GM19025 (cell line): ENCODE measurements around the gene ZNF407.

Source experiments
- ATAC-seq: cut with Tn5 transposase; IDR thresholded peaks from one replicate; pipeline ENCODE4 v1.9.1; 2021; ENCODE audit warnings: mild to moderate bottlenecking, low read depth, moderate library complexity; ENCODE audit not compliant: unreplicated experiment

The ZNF407 gene

GRCh38 chr18:75107196-75107930 lies 509.7 kb downstream of the ZNF407 start:
- ATAC-seq = no peak

- no peak for ATAC-seq
Observed at GRCh38 chr18:75107931-75108276, 510.2 kb downstream of the ZNF407 start.

DNA sequence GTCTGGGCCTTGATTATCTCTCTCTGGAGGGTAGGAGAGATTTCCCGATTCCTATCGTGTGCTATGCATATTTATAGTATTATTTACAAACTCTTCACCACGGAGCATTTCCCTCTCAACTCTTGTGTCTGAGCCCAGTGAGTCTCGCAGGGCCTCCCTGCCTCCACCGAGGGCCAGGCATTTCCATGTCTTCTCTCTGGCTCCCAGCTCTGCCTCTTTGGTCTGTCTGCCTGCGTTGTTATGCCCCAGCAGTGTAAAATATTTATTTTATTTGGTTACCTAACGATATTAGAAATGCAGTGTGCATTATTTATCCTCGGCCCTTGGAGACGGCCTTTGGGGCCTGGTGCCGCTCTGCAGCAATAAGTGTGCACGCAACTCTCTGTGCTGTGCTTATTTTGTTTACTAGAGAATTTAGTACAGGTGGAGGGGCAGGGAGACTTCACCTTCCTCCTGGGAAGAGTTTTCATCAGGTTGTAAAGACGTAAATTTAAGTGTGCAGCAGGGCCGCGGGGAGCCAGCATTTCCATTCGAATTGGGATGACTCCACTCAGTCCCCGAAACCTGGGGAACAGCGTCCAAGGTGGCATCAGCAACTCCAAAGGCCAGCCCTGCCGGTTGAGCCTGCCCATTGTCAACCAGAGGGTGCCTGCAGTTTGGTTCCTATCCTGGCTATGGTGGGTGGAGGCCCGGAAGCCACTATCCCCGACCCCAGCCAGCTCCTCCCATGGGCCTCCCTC lies 511.1 kb downstream of the ZNF407 start:
- no peak for ATAC-seq

DNA sequence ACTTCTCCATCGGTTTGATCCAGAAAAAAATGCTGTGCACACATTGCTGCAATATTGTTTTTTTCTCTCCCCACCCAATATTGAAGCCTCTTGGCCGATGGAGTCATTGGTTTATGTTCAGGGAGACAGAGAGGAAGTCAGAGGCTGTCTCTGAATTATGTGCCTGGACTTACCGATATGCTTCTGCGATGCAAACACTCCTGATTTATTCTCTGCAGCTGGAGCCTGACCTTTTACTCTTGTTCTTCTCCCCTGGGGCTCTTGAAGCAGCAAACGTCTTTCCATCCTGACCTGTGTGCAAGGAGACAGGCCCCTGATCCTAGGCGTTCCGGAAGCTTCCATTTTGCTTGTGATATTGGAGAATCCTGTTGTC lies 511.6 kb downstream of the ZNF407 start:
- ATAC-seq = no peak

DNA sequence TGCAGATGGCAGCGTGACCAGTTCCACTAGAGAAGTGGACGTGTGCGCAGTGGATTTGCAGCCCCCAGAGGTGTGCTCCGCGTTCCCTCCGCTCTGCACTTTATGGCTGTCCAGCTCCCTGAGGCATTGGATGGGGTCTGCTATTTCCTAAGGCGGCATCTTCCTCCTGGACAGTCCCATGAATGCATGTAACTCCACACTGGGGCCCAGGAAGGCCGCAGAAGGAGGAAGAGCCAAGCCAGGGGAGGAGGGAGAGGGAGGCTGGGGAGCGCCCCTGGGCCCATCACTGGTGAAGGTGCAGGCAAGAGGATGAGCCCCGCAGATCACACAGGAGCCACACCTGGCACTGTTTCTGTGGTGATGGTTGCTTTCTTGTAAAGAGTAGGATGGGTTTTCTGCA lies 512.1 kb downstream of the ZNF407 start:
- ATAC-seq = no peak

DNA sequence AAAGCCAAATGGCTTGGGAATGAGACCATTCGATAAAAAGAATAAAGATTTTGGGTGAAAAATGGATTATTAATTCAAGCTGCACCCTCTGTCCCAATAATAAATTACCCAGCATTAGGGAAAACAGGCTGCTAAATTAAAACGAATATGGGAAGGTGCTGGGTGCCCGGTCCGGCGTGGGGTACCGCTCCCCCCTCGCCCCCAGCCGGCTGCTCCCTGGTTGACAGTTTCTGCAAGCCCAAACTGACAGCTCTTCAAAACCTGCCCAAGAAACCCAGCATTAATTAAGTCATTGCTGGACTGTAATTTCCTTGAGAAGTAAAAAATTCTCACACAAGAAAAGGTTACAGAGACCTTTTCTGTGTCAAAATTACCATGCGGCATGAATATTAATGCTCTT lies 512.6 kb downstream of the ZNF407 start:
- no peak for ATAC-seq

DNA sequence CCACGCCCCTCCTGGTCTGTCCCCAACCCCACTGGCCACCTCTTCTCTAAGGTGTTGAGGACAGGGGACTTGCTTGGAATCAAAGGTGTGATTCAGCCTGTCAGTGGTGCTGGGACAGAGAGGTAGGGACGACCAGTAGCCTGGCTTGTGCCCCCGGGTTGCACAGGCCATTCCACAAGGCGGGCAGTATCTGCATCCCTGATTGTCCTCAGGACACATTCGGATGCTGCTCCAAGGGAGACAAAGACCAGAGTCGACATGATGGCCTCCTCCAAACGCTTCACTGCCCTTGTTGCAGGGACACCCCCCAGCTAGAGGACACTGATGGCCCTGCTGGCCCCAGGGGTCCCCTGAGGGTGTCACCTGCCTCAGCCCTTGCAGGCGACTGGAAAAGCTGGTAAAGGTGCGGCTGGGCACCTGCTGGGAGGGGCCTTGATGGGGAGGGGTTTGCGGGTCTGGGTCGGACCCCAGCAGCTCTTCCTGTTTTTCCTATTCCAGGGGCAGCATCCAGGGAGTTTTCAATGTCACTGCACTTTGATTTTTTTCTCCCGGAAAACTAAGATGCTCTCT lies 513.3 kb downstream of the ZNF407 start:
- no peak for ATAC-seq

DNA sequence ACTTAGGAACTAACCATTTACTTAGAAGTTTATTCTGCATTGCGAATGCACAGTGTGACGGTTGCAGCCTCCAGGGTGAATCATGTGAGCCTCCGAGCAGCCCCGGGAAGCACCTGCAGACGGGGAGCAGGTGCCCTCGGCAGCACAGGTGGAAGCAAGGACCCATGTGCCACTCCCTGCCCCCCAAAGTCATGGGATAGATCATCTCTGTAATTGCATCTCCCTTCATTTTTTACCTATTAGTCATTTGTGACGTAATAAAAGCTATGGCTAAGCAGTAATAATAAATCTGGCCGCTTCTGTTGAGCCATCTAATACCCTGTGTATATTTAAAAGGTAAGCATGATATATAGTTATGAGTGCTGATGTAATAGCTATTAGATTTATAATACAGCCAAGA lies 514.1 kb downstream of the ZNF407 start:
- ATAC-seq = no peak

DNA sequence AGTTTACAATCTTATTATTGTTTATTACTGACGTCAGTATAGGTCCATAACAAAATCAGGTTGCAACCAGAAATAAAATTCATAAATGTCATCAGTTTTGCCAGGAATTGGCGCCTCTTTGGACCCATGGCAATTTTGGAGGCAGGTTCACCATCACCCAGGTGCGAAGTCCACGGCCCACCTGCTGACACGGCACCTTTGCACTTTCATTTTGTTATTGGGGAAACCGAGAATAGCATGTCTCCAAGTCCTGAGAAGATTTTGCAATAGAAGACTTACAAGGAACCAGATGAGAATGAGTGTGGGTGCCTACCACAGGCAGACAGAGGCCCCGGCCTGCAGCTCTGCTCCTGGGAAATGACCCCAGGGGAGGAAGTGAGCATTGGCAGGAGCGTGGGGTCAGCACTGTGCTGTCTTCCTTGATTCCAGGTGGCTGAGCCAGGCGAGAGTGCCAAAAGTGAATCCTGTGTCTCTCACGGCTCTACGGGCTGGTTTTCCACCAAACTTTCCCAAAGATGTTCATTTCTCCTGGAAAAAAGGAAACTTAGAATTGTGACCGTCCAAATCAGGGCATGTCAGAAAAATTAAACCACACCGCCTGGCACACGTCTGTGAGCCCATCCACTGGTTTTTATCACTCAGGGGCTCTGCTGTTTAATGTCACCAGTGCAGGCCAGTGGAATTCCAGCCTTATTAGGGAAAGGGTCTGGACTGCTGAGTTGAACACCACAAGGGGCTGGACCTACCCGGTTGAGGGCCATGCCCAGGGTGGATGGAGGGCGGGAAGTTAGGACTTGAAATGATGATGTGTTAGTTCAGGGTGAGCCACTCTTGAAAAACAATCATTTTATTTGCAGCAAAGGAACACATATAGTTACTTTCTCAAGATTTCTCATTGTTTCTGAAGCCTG lies 514.8 kb downstream of the ZNF407 start:
- no peak for ATAC-seq

DNA sequence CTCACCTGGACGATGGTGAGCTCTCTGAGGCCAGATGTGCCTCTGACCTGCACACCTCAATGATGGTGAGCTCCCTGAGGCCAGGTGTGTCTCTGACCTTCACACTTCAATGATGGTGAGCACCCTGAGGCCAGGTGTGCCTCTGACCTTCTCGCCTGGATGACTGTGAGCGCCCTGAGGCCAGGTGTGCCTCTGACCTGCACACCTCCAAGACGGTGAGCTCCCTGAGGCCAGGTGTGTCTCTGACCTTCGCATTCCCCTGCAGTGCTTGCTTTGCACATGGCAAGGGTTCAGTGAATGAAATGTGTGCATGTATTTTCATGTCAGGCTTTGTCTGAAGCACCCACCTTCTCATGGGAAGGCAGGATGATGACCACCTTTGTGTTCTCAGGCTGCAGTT lies 515.8 kb downstream of the ZNF407 start:
- ATAC-seq = no peak

- ATAC-seq = no peak
Observed at GRCh38 chr18:75114231-75114764, 516.6 kb downstream of the ZNF407 start.
